Ovary (tissue), 9 donors: ENCODE data around the gene ANKH. TPM values are rescaled to one million over a fixed set of nuclear protein-coding genes. Genes with fewer than 3 reads are reported as not detected.

Source experiments
- DNase-seq, 5 donors: peaks; one replicate each; pipeline ENCODE4 v3.0.0-alpha.2; 2019 to 2020
- H3K27ac ChIP-seq, 2 donors: fragments of 200-600 bp; one replicate each; pipeline versions ENCODE4 v1.5.1 to v1.8.0; 2019 to 2022
- H3K27me3 ChIP-seq: fragments of 200-600 bp; one replicate; pipeline ENCODE4 v1.8.0; 2022
- H3K36me3 ChIP-seq: fragments of 200-600 bp; sonication (generic); one replicate; pipeline ENCODE4 v1.5.1; 2019
- H3K4me1 ChIP-seq: one replicate; pipeline ENCODE4 v1.8.1; 2013; ENCODE audit warnings: mild to moderate bottlenecking, moderate library complexity; ENCODE audit not compliant: insufficient read depth
- H3K4me3 ChIP-seq: fragments of 200-600 bp; sonication (generic); one replicate; pipeline ENCODE4 v1.5.1; 2017
- H3K9me3 ChIP-seq, 2 donors: fragments of 200-600 bp in 1 of 2; sonication (generic) in 1 of 2; one replicate each; pipeline versions ENCODE4 v1.5.1 to v1.8.1; 2013 to 2019; ENCODE audit warnings: mild to moderate bottlenecking in 1 of 2, moderate library complexity in 1 of 2
- EP300 ChIP-seq: sonication (generic); formaldehyde crosslinking; IDR thresholded peaks from one replicate; pipeline ENCODE4 v1.6.1; 2017; ENCODE audit warnings: antibody characterized with exemption
- POLR2A ChIP-seq: fragments of 450-650 bp; IDR thresholded peaks from one replicate; pipeline ENCODE4 v1.6.1; 2017; ENCODE audit warnings: antibody characterized with exemption, mild to moderate bottlenecking, moderate library complexity
- WGBS, 3 donors: extraction: QIAGEN DNeasy Blood & Tissue Kit in 1 of 3; methylation state at CpG; one replicate each; pipeline versions ENCODE4 v1.1.5 to v1.1.7; 2013 to 2017; 5-methylcytosine and 5-hydroxymethylcytosine counted together
- intact Hi-C, 4 donors: fragments of 100-400 bp; cut with DNase I; formaldehyde crosslinking; loops; one replicate each; pipeline versions ENCODE4 v1.11.0 to v1.15.1; 2022 to 2023
- polyA plus RNA-seq, 2 donors: library from polyadenylated mRNA; stranded (reverse); fragments of 200-250 nt in 1 of 2; fragments of 350-450 nt in 1 of 2; fragmentation: Illumina TruSeq in 1 of 2; extraction: RNeasy Lipid Tissue Mini Kit (QIAGEN cat#74804) in 1 of 2; gene quantifications; one replicate each; pipeline ENCODE4 v1.2.3, GENCODE V29; 2013 to 2014
- total RNA-seq, 7 donors: library from RNA; depleted of rRNA in 2 of 7; stranded (reverse); fragments of >200 nt in 2 of 7; fragmentation: NEBNext Ultra II Directional in 3 of 7; extraction: Animal tissue kit (Norgen Biotek cat#: 25700) in 3 of 7; gene quantifications; one replicate each; pipeline versions ENCODE4 v1.1.0 to v1.2.4, GENCODE V29; 2016 to 2023
- TF ChIP-seq, protein P1 (sequence below), 3 donors: fragments of 450-650 bp in 2 of 3; fragments of 200-600 bp in 1 of 3; IDR thresholded peaks; one replicate each; pipeline versions ENCODE4 v1.5.1 to v1.8.0; 2016 to 2022; ENCODE audit warnings: antibody characterized with exemption in 3 of 3, mild to moderate bottlenecking in 1 of 3
- donor health status: DM: no; HTN: no; CAD: no; lungs with moderate emphysema.
- donor health status: DM: no; HTN: no; CAD: no.
- donor health status: Bipolar disorder and iron deficiency.
- donor health status: DM: yes; HTN: yes; CAD: no.
- donor health status: DM: no; HTN: no; CAD: no.
- donor health status: DM: yes; HTN: yes; CAD: no.

ANKH gene
- total and polyA plus RNA-seq, 9 donors: 17.2 to 80.7 (median 44.6) TPM

DNA sequence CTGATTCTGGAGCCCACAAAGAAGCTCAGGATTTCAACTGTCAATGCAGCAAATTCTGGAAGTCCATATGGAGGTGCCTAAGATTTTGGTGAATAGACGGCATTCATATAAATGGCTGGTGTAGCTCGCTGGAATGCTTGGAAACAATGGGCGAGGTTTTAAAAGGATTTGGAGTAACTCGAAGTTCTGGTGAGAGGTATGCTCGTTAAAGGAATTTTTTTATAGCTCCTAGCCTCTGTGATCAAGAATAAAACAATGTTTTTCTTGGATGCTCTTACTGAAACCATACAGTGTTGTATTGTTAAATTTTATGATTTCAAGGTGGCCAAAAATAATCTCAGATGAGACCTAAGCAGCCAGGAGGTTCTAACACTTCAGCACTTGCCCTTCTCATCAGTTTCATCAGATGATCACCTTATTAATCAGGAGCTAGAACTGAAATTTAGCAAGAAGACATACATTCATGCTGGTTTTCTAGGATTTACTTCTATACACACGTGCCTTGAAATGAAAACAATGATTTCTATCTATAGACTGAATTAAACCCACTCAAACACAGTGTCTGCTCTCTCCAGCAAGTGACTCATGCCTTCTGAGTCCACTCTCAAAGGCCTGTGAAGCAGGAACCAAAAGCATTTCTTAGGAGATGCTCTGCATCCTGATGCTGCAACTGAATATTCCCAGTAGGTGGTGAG is 127.8 kb downstream of the ANKH start:
- intact Hi-C loops: no loop called here
- H3K27me3 ChIP-seq: no peaks in the 10 kb centered on the region
- no peak for TF ChIP-seq POLR2A
- no peak for TF ChIP-seq EP300
- TF ChIP-seq, protein P1, sequence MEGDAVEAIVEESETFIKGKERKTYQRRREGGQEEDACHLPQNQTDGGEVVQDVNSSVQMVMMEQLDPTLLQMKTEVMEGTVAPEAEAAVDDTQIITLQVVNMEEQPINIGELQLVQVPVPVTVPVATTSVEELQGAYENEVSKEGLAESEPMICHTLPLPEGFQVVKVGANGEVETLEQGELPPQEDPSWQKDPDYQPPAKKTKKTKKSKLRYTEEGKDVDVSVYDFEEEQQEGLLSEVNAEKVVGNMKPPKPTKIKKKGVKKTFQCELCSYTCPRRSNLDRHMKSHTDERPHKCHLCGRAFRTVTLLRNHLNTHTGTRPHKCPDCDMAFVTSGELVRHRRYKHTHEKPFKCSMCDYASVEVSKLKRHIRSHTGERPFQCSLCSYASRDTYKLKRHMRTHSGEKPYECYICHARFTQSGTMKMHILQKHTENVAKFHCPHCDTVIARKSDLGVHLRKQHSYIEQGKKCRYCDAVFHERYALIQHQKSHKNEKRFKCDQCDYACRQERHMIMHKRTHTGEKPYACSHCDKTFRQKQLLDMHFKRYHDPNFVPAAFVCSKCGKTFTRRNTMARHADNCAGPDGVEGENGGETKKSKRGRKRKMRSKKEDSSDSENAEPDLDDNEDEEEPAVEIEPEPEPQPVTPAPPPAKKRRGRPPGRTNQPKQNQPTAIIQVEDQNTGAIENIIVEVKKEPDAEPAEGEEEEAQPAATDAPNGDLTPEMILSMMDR (IDR thresholded peaks at IDR 0.05): no peak
- no peaks in the 10 kb centered on the region for H3K36me3 ChIP-seq
- H3K9me3 ChIP-seq: no peaks in the 10 kb centered on the region
- WGBS, 3 donors: 71 to 79% (median 76%) methylated on average over 6 of the region's 6 CpGs
- DNase-seq: no peak
- H3K4me1 ChIP-seq: no peaks in the 10 kb centered on the region
- no peak overlapping the region for H3K4me3 ChIP-seq
- no peak overlapping the region for H3K27ac ChIP-seq

DNA sequence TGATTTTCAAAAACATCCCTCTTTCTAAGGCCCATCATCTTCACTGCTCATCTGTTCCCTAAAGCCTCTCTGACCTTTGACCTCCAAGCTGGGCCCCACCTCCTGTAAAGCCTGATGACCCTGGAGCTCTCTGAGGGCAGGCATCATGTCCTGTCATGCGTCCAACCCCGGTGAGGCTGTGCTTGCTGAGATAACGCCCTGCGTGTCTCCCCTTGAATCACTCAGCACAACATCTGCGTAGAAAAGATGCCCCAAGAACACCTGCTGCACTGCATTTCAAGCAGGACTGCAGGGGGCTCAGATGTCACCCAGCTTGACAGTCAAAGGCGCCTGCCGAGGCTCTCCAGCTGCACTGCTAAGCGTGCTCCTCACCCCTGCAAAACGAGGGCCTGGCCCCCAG is 129.1 kb downstream of the ANKH start:
- intact Hi-C loops: no loop called here
- TF ChIP-seq, protein P1 (IDR thresholded peaks at IDR 0.05): no peak
- TF ChIP-seq POLR2A (no peak), EP300 (no peak)
- WGBS, 3 donors: 81 to 86% (median 82%) methylated on average over 9 of the region's 9 CpGs
- H3K4me3 ChIP-seq: no peak overlapping the region
- H3K4me1 ChIP-seq: no peaks in the 10 kb centered on the region
- no peaks in the 10 kb centered on the region for H3K36me3 ChIP-seq
- no peaks in the 10 kb centered on the region for H3K9me3 ChIP-seq
- H3K27me3 ChIP-seq: no peaks in the 10 kb centered on the region
- no peak overlapping the region for H3K27ac ChIP-seq
- no peak for DNase-seq

DNA sequence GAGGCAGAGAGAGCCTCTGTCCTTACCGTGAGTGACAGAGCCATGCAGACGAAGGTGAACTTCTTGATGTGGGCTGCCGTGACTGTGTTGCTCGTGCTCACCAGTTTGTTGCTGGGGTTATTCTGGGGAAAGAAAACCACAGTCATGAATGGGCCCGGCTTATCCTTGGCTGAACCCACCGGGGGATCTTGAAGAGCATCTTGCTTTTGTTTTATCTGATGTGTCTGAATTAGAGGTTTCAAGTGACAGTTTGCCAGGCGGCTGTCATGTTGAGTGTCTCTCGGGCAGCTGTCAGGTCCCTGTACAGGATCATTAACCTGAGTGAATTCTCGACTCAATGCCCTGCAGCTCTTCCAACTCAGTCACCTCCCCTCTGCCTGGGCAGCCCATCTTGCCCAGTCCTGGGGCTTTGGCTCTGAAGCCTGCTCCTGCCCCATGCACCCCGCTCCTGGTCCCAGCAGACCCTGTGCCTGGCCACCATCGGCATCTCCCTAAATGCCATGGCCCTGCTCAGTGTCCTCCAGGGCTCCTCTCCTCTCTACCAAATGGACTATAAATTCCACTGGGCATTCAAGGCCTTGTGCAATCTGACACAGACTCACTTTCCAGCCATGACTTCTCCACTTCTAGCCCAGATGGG is 129.7 kb downstream of the ANKH start:
- H3K27ac ChIP-seq: no peak overlapping the region

DNA sequence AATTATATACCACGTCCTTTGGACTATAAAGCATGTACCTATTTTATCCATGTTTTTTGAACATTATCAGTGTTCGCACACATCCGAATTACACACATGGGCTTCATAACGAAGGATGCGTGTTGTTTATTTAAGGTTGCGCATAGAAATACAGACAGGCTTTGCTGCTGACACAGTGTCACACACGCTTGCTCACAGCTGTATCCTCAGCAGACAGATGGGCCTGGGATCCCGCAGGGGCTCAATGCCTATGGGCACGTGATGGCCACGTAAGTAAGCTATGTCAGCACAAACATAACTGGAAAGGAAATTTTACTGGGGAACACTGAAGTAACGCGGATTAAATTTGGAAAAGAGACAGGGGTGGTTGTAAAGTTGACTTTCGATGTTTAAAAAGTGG is 130.4 kb downstream of the ANKH start:
- Histone ChIP-seq H3K27ac (no peak overlapping the region), H3K36me3 (no peaks in the 10 kb centered on the region), H3K27me3 (no peaks in the 10 kb centered on the region), H3K9me3 (no peaks in the 10 kb centered on the region), H3K4me3 (no peak overlapping the region), H3K4me1 (no peaks in the 10 kb centered on the region)
- no peak for DNase-seq
- intact Hi-C loops: no loop called here
- 96 to 97% (median 97%) methylated on average over 13 of the region's 13 CpGs for WGBS, 3 donors
- TF ChIP-seq EP300: no peak

More for the DNA sequence above, 129.7 kb downstream of the ANKH start:
- Histone ChIP-seq H3K9me3 (no peaks in the 10 kb centered on the region), H3K4me1 (no peaks in the 10 kb centered on the region), H3K36me3 (no peaks in the 10 kb centered on the region), H3K27me3 (no peaks in the 10 kb centered on the region), H3K4me3 (no peak overlapping the region)
- TF ChIP-seq POLR2A (no peak), EP300 (no peak)
- 94 to 97% (median 95%) methylated on average over 11 of the region's 11 CpGs for WGBS, 3 donors
- intact Hi-C loops: no loop called here
- DNase-seq: no peak

DNA sequence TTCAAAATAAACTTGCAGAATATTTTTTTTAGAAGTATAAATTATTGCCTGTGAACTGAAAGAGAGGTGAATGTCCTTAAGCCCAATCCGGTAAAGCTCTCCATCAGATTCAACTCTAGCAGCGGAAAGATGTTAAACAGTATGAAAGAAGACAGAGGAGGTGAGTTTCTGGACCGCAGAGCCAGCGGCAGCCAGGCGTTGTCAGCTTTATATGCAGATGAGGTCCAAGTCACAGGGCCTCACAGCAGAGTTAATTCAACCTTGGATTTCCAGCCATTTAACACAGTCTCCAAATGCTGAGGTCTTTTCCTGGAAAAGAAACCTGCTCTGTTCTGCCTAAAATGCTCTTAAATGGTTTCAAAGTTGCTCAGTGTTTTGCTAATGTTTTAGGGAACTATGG is 131.6 kb downstream of the ANKH start:
- no peaks in the 10 kb centered on the region for H3K36me3 ChIP-seq

More for the DNA sequence above, 131.6 kb downstream of the ANKH start:
- H3K4me3 ChIP-seq: no peak overlapping the region
- no peaks in the 10 kb centered on the region for H3K9me3 ChIP-seq
- H3K4me1 ChIP-seq: no peaks in the 10 kb centered on the region
- DNase-seq: no peak
- WGBS, 3 donors: 93 to 94% (median 93%) methylated on average over 5 of the region's 5 CpGs
- no peaks in the 10 kb centered on the region for H3K27me3 ChIP-seq
- TF ChIP-seq, protein P1 (IDR thresholded peaks at IDR 0.05): no peak
- TF ChIP-seq POLR2A: no peak
- TF ChIP-seq EP300: no peak
- intact Hi-C loops: loop anchor here in 1 of 4 donors (10.0 kb wide), 1 partner anchor 125 kb away; no protein-coding TSS in a partner anchor
- no peak overlapping the region for H3K27ac ChIP-seq
